Mesodermal cell (in vitro differentiated cells): ENCODE results near the gene NDN.

Source experiments
- H3K27ac ChIP-seq: 2 replicates; pipeline ENCODE4 v1.7.0; 2013; ENCODE audit warnings: mild to moderate bottlenecking, low read depth, low read length, moderate library complexity; ENCODE audit not compliant: severe bottlenecking
- H3K36me3 ChIP-seq: 2 replicates; pipeline ENCODE4 v1.7.1; 2013; ENCODE audit warnings: mild to moderate bottlenecking, low read length, moderate library complexity; ENCODE audit not compliant: control insufficient read depth, insufficient read depth
- H3K4me1 ChIP-seq: one replicate; pipeline ENCODE4 v1.7.1; 2013; ENCODE audit warnings: mild to moderate bottlenecking, low read length; ENCODE audit not compliant: insufficient read depth, control insufficient read depth, poor library complexity, severe bottlenecking
- H3K4me3 ChIP-seq: 2 replicates; pipeline ENCODE4 v1.7.0; 2013; ENCODE audit warnings: low read length, control low read depth, mild to moderate bottlenecking; ENCODE audit not compliant: insufficient read depth, poor library complexity, severe bottlenecking; ENCODE audit errors: extremely low read depth
- H3K9me3 ChIP-seq: 2 replicates; pipeline ENCODE4 v1.7.1; 2013; ENCODE audit warnings: mild to moderate bottlenecking, low read length, moderate library complexity; ENCODE audit not compliant: control insufficient read depth
- WGBS, 2 experiments: methylation state at CpG; one replicate each; pipeline ENCODE4 v1.1.5; 2013; ENCODE audit warnings: missing lambda C conversion rate in 2 of 2; ENCODE audit not compliant: insufficient coverage in 2 of 2; 5-methylcytosine and 5-hydroxymethylcytosine counted together

Gene NDN

DNA sequence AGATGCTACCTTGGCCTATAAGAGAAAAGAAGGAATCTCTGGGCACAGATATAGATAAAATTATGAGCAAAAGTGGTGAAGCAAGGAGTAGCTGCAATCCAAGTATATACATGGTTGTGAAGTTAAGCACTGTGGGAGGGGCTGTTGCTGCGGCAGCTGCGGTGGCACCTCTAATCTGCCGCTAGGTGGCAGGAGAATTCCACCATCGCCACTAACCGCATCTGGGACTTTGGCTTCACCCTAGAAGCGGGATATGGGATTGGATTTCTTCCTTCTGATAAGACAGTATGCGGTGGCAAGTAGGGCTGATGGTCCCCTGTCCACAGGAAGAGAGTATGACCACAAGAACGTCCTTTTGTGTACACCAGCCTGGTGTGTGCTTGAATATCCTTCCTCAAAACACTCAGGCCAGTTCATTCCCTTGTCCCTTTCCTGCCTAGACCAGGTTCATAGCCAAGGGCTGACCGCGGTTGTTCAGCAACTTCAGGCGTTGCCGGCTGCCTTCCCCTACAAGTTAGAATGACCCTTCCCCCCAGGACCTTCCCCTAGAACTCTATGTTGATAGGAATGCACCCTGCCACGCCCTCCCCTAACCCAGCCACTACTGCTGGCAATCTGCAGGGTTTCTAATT lies 44.6 kb downstream of the NDN start:
- 30 to 44% methylated on average over 8 to 12 of the region's 13 CpGs for WGBS, 2 experiments
- Histone ChIP-seq H3K4me1 (no peaks in the 10 kb centered on the region), H3K9me3 (peaks cover 5% of the 10 kb centered on the region), H3K27ac (no peak overlapping the region), H3K36me3 (peaks cover 3% of the 10 kb centered on the region), H3K4me3 (no peak overlapping the region)
